ENCODE measurements around the gene CENPF. TPM values are rescaled to one million over a fixed set of nuclear protein-coding genes. Genes with fewer than 3 reads are reported as not detected.

Gene CENPF
- 7.5 and 42.1 TPM in 2 replicates for total RNA-seq (ENCODE audit: low replicate concordance)

- TF ChIP-seq CTCF (IDR thresholded peaks at IDR 0.05; ENCODE audit: insufficient read depth, low read length): peak; percentile 39
- peak within 1 kb of the TSS; percentile 82 for H3K4me3 ChIP-seq (ENCODE audit: low read depth, low read length)
- peak; percentile 99 for DNase-seq (ENCODE audit: low read depth)
Measured at GRCh38 chr1:214602764-214603657, at the start of gene CENPF. TSS of gene CENPF (plus strand) at chr1:214603195. CDS start at chr1:214613755, 10,560 bp downstream.

GRCh38 chr1:214557952-214558735, 44.9 kb upstream of the CENPF start:
- TF ChIP-seq CTCF (IDR thresholded peaks at IDR 0.05; ENCODE audit: insufficient read depth, low read length): no peak
- peak; percentile 73 for DNase-seq (ENCODE audit: low read depth)
- H3K4me3 ChIP-seq (ENCODE audit: low read depth, low read length): no peak overlapping the region

GRCh38 chr1:214563881-214564280, 39.1 kb upstream of the CENPF start:
- no peak for TF ChIP-seq CTCF (IDR thresholded peaks at IDR 0.05; ENCODE audit: insufficient read depth, low read length)
- DNase-seq (ENCODE audit: low read depth): peak; percentile 42
- H3K4me3 ChIP-seq (ENCODE audit: low read depth, low read length): no peak overlapping the region

DNA sequence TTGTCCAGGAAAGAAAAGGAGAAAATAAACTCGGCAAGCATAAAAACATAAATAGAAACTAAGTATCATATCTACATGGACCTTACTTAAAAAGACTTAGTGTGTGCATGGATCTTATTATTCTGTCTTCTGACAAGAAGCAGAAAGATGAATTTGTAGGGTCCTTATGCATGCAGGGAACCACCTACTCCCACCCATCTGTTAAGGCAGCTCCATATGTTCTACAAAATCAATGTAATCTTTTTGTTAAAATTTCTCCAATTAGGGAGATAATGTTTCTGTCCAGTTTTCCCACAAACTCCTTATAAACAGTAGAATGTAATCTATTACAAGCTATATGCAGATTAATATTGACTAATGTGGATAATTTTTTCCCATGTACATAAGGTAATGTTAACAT, 37.7 kb upstream of the CENPF start:
- no peak overlapping the region for H3K4me3 ChIP-seq (ENCODE audit: low read depth, low read length)
- DNase-seq (ENCODE audit: low read depth): no peak
- no peak for TF ChIP-seq CTCF (IDR thresholded peaks at IDR 0.05; ENCODE audit: insufficient read depth, low read length)

DNA sequence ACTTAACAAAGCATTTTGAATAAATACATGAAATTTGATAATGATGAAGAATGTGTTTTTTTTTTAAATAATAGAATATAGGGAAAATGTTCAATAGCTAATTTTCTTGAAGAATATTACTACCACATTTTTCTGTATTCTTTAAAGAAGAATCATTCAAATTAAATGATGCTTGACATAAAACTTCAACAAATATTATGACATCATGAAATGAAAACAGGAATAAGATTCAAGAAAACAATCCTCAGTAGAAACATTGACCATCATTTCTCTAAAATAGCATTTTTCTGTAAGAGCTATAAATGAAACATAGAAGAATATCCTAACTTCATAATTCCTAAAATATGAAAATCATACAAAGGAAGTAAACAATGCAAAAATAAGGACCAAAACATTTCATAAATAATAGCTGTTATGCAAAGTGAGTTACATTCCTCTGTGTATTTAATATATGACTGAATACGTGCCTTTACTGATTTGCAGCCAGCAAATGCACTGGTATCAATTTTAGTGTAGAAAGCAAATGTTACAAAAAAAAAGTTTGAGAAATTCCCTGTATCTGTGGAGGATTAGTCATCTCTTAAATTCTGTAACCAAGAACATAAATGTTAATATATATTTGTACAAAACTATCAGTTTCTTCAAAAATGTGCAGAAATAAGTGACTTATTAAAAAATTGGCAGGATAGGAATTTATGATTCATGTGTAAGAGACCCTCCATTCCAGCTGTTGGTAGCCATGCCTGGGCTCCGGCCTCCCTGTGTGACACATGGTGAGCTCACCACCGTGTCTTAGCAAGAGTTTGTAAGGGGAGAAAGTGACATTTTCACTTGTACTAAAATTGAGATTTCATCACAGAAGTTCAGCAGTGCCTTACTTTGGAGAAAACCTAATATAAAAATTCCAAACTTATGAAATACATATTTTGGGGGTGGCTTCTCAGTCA, 36.6 kb upstream of the CENPF start:
- peak; percentile 75 for DNase-seq (ENCODE audit: low read depth)
- no peak overlapping the region for H3K4me3 ChIP-seq (ENCODE audit: low read depth, low read length)
- no peak for TF ChIP-seq CTCF (IDR thresholded peaks at IDR 0.05; ENCODE audit: insufficient read depth, low read length)

GRCh38 chr1:214567481-214567980, 35.5 kb upstream of the CENPF start:
- TF ChIP-seq CTCF (IDR thresholded peaks at IDR 0.05; ENCODE audit: insufficient read depth, low read length): no peak
- DNase-seq (ENCODE audit: low read depth): no peak

More at GRCh38 chr1:214567481-214567980, 35.5 kb upstream of the CENPF start:
- no peak overlapping the region for H3K4me3 ChIP-seq (ENCODE audit: low read depth, low read length)

Measured in fibroblast of the aortic adventitia (primary cell).